ENCODE results near the gene SLC6A20.

- TF ChIP-seq, protein P1, sequence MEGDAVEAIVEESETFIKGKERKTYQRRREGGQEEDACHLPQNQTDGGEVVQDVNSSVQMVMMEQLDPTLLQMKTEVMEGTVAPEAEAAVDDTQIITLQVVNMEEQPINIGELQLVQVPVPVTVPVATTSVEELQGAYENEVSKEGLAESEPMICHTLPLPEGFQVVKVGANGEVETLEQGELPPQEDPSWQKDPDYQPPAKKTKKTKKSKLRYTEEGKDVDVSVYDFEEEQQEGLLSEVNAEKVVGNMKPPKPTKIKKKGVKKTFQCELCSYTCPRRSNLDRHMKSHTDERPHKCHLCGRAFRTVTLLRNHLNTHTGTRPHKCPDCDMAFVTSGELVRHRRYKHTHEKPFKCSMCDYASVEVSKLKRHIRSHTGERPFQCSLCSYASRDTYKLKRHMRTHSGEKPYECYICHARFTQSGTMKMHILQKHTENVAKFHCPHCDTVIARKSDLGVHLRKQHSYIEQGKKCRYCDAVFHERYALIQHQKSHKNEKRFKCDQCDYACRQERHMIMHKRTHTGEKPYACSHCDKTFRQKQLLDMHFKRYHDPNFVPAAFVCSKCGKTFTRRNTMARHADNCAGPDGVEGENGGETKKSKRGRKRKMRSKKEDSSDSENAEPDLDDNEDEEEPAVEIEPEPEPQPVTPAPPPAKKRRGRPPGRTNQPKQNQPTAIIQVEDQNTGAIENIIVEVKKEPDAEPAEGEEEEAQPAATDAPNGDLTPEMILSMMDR (IDR thresholded peaks at IDR 0.05), result no peak
- TF ChIP-seq POLR2A (IDR thresholded peaks at IDR 0.05; ENCODE audit: low read depth) (no peak), EP300 (IDR thresholded peaks at IDR 0.05) (no peak)
Measured at GRCh38 chr3:45742461-45743089, 53.8 kb downstream of the SLC6A20 start.

All from esophagus muscularis mucosa (tissue), 4 donors.